OCI-M2 (cell line): ENCODE data around the gene DNAJB6.
A peak's percentile ranks its signal among the peaks of the same experiment; 100 is the strongest.

Experiments used
- DNase-seq: peaks from one replicate; lab custom pipeline; 2025; ENCODE audit not compliant: unreplicated experiment; lab: John Stamatoyannopoulos, UW

Gene DNAJB6

GRCh38 chr7:157336383-157337315 is at the start of gene DNAJB6:
Gene DNAJB6, plus strand, starts transcription at chr7:157337004. Its CDS starts 21,569 bp downstream, at chr7:157358573.
- DNase-seq: peak; percentile 84

GRCh38 chr7:157291404-157292080 is 45.3 kb upstream of the DNAJB6 start:
- no peak for DNase-seq

- no peak for DNase-seq
Measured at GRCh38 chr7:157292258-157292657, 44.5 kb upstream of the DNAJB6 start.

DNA sequence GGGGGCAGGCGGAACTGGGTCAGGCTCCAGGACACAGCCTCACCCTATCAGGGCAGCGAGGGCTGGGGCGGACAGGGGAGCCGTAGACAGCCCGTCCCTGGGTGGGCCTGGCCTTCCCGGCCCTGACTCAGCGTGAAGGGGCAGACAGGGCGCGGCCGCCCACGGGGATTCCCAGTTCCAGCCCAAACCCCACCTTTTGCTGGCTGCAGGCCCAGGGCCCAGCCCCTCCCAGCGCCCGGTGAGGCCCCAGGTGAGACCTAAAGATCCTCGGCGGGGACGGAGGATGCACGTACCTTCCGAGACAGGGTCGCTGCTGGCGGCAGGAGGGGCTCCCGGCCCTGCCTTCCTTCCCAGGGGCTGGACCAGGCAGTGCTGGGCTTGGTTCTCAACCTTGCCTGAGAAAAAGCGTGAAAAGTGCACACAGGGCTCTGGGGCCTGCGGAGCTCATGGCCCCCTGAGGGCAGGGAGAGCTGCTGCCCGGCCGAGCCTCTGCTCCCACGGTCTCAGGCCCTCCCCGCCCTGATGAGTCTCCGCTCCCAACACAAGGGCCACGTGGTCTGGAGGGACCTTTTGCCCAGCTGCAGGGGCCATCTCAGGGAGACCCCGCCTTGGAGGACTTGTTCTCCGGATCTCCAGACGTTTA is 43.9 kb upstream of the DNAJB6 start:
- DNase-seq: no peak

- DNase-seq: no peak
Measured at GRCh38 chr7:157293413-157293788, 43.4 kb upstream of the DNAJB6 start.

DNA sequence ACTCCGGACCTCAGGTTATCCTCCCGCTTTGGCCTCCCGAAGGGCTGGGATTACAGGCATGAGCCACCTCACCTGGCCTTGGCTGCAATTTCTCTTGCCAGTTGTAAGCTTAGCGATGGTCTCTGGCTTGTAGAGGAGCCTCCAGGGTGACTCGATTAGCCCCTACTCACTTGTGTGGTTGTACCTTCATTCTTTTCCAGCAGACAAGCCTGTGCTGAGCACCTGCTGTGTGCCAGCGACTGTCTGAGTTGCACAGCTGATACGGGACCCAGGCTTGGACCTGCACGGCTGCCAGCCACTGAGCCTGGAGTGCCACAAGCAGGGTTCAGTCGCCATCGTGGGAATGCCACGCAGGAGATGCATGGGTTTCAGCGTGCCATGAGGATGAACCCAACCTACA is 42.0 kb upstream of the DNAJB6 start:
- no peak for DNase-seq

DNA sequence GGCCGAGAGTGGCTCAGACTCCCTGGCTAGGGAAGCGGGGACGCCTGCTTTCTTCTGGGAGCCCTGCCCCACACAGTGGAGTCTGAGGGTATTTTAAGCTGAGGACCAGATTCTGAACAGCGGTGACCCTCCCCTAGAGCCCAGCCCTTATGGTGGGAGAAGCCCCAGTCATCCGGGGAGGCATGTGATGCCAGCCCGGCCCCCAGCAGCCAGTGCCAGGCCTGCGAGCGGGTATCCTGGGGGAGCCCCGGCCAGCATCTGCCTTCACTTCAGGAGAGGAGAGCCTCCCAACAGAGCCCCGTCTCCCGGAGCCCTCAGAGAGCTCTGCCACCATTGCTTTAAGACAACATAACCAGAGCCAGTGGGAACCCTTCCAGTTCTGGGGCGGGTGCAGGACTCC is 41.5 kb upstream of the DNAJB6 start:
- DNase-seq: no peak

DNA sequence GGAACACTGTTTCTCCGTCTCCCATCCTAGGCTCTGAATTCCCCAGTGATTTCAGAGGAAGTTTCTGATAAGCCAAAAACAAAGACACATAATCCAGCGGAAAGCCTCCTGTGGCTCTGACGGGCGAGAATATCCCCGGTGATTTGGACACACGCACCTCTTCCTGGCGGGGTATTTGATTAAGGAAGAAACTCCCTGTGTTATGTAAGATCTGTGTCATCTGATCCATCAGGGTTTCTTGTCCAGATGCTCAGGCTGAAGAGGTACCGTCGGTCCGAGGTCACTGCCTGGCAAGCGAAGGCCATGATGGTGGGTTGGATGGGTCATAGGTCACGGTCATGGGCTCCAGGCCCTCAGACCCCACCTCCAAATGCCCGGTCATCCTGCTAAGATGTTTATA is 39.6 kb upstream of the DNAJB6 start:
- no peak for DNase-seq

DNA sequence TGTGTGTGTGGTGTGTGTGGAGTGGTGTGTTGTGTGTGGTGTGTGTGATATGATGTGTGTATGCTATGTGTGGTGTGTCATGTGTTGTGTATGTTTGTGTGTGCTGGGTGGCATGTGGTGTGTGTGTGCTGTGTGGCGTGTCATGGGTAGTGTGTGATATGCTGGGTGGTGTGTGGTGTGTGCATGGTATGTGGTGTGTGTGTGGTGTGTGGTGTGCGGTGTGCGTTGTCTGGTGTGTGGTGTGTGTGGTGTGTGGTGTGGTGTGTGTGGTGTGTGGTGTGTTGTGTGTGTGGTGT is 37.5 kb upstream of the DNAJB6 start:
- DNase-seq: no peak

GRCh38 chr7:157299613-157300368 is 37.0 kb upstream of the DNAJB6 start:
- no peak for DNase-seq

GRCh38 chr7:157300369-157300825 is 36.4 kb upstream of the DNAJB6 start:
- DNase-seq: no peak

DNA sequence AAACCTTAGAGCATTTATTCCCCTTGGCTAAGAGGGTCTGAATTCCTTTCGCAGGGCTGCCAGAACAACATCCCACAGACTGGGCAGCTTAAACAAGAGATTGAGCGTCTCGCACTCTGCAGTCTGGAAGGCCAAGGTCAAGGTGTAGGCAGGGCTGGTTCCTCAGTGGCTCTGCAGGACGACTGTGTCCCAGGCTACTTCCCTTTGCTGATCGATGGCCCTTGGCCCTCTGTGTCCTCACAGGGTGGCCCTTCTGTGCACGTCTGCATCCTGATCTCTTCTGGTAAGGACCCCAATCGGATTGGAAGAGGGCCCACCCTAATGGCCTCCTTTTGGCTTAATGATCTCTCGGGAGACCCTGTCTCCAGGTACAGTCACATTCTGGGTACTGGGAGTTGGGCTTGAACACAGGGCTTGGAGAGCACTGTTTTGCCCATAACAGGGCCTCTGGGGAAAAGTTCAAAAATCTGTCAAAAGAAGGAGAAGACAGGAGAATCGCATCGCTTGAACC is 35.1 kb upstream of the DNAJB6 start:
- DNase-seq: no peak

- no peak for DNase-seq
Measured at GRCh38 chr7:157306846-157307838, 29.7 kb upstream of the DNAJB6 start.

DNA sequence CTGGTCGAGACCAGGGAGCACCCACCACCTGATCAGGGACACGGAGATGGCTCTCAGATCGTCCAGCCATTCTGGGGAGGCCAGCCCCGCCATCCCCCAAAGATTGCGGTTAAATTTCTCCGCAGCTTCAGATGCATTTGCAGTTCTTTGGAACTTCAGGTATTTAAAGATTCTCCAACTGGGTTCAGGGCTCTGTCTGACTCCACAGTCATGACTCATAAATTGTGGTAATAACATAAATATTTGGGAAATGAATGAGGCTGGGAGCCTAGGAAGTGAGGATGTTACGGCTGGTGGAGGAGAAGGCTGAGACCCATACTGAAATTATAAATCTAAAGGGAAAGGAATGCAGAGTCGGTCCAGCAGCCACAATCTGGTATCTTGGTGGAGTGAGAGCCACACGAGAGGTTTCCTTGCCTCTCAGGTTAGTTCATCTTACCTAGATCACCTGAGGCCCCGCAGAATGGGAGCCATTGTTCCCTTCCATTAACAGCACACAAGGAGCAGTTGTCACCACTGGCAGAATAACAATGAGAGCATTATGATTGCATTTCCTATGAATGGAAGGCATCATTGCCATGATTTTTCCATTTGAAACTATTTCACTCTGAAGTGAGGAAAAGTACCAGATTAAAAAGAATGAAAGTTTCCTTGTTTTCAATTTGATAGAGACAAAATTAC is 26.7 kb upstream of the DNAJB6 start:
- DNase-seq: no peak

DNA sequence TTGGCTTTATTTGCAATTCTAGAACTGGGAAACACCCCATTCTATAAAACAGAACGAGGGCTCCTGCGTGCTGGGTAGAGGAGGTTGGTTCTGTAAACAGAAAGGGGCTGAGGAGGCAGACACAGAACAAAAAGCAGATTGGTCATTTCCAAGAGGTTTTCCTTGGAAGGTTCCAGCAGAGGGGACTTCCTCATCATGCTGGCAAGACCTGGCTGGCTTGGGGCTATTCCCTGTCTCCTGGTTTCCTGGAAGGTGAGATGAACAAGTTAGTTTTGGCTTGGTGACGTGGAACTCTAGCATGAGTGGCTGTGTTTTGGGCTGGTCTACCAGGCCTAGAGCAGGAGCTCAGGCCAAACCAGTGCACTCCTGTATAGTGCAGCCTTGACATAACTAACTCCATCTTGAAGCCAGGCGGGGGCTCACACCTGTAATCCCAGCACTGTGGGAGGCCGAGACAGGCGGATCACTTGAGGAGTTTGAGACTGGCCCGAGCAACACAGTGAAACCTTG is 26.1 kb upstream of the DNAJB6 start:
- no peak for DNase-seq

DNA sequence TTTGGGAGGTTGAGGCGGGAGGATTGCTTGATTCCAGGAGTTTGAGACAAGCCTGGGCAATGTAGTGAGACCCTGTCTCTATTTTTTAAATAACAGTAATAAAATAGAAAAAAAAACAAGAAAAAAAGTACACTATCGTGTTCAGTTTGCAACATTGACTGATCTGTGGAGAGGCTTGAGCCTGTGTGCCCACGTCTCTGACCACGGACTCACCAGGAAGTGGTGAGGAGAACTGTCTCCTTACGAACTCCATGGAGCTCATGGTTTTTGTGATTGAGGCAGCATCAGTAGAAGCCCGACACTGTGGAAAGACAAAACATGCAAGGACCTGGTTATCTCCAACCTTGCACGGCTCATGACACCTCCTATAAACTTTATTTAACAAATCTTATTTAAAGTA is 23.9 kb upstream of the DNAJB6 start:
- no peak for DNase-seq

GRCh38 chr7:157313645-157314044 is 23.2 kb upstream of the DNAJB6 start:
- DNase-seq: no peak

GRCh38 chr7:157318015-157318706 is 18.6 kb upstream of the DNAJB6 start:
- no peak for DNase-seq
